Kidney (tissue), 14 donors: Measurements from ENCODE around the gene ADAMTS19. TPM values are rescaled to one million over a fixed set of nuclear protein-coding genes. Genes with fewer than 3 reads are reported as not detected.
A peak's percentile ranks its signal among the peaks of the same experiment; 100 is the strongest.

Experiments
- DNase-seq, 5 donors: peaks; one replicate each; pipeline ENCODE4 v3.0.0-alpha.2; 2013 to 2020
- FAIRE-seq: peaks from 2 replicates; lab custom pipeline; 2012; peaks lifted over from hg19 to GRCh38; lab: Jason Lieb, UNC
- H3K27ac ChIP-seq, 2 donors: one replicate each; pipeline ENCODE4 v1.7.0; 2013; ENCODE audit warnings: low read depth in 2 of 2, low read length in 2 of 2, inconsistent platforms in 1 of 2
- H3K27me3 ChIP-seq: one replicate; pipeline ENCODE4 v1.7.1; 2013; ENCODE audit warnings: low read length, inconsistent platforms; ENCODE audit not compliant: control insufficient read depth, insufficient read depth
- H3K36me3 ChIP-seq, 3 donors: one replicate each; pipeline versions ENCODE4 v1.7.0 to v1.7.1; 2013; ENCODE audit warnings: low read length in 3 of 3, control low read depth in 1 of 3, inconsistent platforms in 1 of 3; ENCODE audit not compliant: insufficient read depth in 3 of 3, control insufficient read depth in 2 of 3
- H3K4me1 ChIP-seq, 3 donors: one replicate each; pipeline versions ENCODE4 v1.7.0 to v1.7.1; 2013; ENCODE audit warnings: low read length in 3 of 3, inconsistent platforms in 1 of 3, low read depth in 1 of 3; ENCODE audit not compliant: control insufficient read depth in 2 of 3, insufficient read depth in 2 of 3
- H3K4me3 ChIP-seq, 3 donors: one replicate each; pipeline versions ENCODE4 v1.7.0 to v1.8.1; 2013; ENCODE audit warnings: low read length in 3 of 3, control low read depth in 1 of 3, inconsistent platforms in 1 of 3
- H3K9ac ChIP-seq, 3 donors: one replicate each; pipeline versions ENCODE4 v1.7.0 to v1.7.1; 2013; ENCODE audit warnings: low read length in 3 of 3, control low read depth in 1 of 3, inconsistent platforms in 1 of 3
- H3K9me3 ChIP-seq, 3 donors: one replicate each; pipeline versions ENCODE4 v1.7.0 to v1.7.1; 2013; ENCODE audit warnings: low read length in 3 of 3, control low read depth in 1 of 3, inconsistent platforms in 1 of 3; ENCODE audit not compliant: control insufficient read depth in 2 of 3, insufficient read depth in 1 of 3
- CTCF ChIP-seq: IDR thresholded peaks from 3 replicates; pipeline ENCODE4 v1.5.1; 2012; ENCODE audit warnings: mild to moderate bottlenecking, moderate library complexity, borderline replicate concordance; ENCODE audit not compliant: insufficient read depth; ENCODE audit errors: extremely low read depth
- intact Hi-C: fragments of 100-400 bp; cut with DNase I; formaldehyde crosslinking; loops from one replicate; pipeline ENCODE4 v1.11.1; 2022
- polyA plus RNA-seq: library from polyadenylated mRNA; stranded (reverse); fragments of 350-450 nt; fragmentation: Illumina TruSeq; extraction: RNeasy Lipid Tissue Mini Kit (QIAGEN cat#74804); gene quantifications from one replicate; pipeline ENCODE4 v1.2.3, GENCODE V29; 2014; ENCODE audit warnings: low read depth, low replicate concordance; ENCODE audit not compliant: insufficient read depth
- total RNA-seq: library from RNA; stranded (reverse); fragmentation: NEBNext Ultra II Directional; extraction: Animal tissue kit (Norgen Biotek cat#: 25700); gene quantifications from one replicate; pipeline ENCODE4 v1.2.1, GENCODE V29; 2021
- donor health status: control.
- donor health status: control.
- donor health status: control.
- donor health status: control.
- donor health status: control.
- donor health status: DM: yes; HTN: yes; CAD: no.
- donor health status: Normal renal cell carcinoma (clear cell type).

ADAMTS19 gene
- total and polyA plus RNA-seq, 2 donors from 2014 or later = 0.73 TPM; not detected in 1

DNA sequence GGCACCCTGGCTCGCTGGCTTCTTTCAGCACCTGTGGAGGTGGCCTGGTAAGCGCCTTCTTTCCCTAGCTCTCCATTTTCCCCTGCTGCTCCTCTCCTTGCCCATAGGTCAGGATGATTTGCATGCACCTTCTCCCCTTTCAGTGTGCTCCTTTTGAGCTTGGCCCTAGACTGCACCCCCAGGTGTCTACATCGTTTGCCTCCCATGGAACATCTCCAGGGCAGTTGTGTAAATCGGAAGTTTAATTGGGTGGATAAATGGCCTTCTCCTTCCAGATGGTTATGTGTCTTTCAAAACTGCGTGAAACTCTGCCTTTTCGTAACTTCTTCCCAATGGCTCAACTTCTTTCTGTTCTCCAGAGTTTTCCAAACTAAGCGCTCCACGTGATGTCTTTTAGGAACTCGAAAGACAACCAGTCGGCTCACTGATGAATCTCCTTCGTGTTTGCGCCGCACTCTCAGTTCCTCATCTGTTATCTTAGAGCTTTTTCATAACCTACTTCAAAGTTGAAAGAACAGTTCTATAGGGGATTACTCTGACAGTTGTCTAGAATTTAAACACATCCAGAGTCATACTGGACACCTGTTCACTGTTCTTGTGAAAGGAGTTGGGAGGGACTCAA, 1.7 kb downstream of the ADAMTS19 start:
- Histone ChIP-seq H3K27ac (no peak overlapping the region), H3K27me3 (peaks cover 2% of the 10 kb centered on the region), H3K9ac (no peak overlapping the region), H3K4me1 (peaks cover 0 to 6% (median 0%) of the 10 kb centered on the region in 3 donors), H3K9me3 (no peaks in the 10 kb centered on the region), H3K36me3 (no peaks in the 10 kb centered on the region), H3K4me3 (peak overlapping the region in 2 of 3 donors; percentile 33 to 61)
- FAIRE-seq (no peak), DNase-seq (peak in 1 of 5 donors; percentile 19)
- no peak for TF ChIP-seq CTCF
- intact Hi-C loops = no loop called here

GRCh38 chr5:129465776-129466344, 5.8 kb downstream of the ADAMTS19 start:
- Histone ChIP-seq H3K4me3 (no peak overlapping the region), H3K9ac (no peak overlapping the region), H3K27me3 (no peaks in the 10 kb centered on the region), H3K4me1 (no peaks in the 10 kb centered on the region), H3K27ac (no peak overlapping the region), H3K9me3 (no peaks in the 10 kb centered on the region), H3K36me3 (no peaks in the 10 kb centered on the region)
- no peak for DNase-seq
- intact Hi-C loops = no loop called here
- TF ChIP-seq CTCF = no peak
- FAIRE-seq = no peak

DNA sequence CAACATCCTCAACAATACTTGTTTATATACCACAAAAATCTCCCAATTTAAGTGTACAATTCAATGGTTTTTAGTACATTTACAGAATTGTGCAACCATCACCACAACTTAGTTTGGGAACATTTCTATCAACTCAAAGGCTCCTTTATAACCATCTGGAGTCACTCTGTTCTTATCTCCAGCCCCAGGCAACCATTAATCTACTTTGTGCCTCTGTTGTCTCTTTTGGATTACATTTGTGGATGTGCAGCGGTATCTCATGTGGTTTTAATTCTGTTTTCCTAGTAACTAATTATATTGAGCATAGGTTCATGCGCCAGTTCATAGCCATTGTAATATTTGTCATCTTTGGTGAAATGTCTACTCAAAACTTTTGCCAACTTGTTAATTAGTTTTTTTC, 14.4 kb downstream of the ADAMTS19 start:
- intact Hi-C loops = no loop called here
- FAIRE-seq (no peak), DNase-seq (no peak)
- no peaks in the 10 kb centered on the region for H3K36me3 ChIP-seq
- TF ChIP-seq CTCF = no peak
- no peak overlapping the region for H3K4me3 ChIP-seq
- H3K9ac ChIP-seq = no peak overlapping the region
- no peaks in the 10 kb centered on the region for H3K9me3 ChIP-seq
- no peaks in the 10 kb centered on the region for H3K4me1 ChIP-seq
- no peak overlapping the region for H3K27ac ChIP-seq
- no peaks in the 10 kb centered on the region for H3K27me3 ChIP-seq

- intact Hi-C loops = no loop called here
- no peak overlapping the region for H3K4me3 ChIP-seq
- TF ChIP-seq CTCF = no peak
- no peak for FAIRE-seq
- H3K9me3 ChIP-seq = no peaks in the 10 kb centered on the region
- H3K9ac ChIP-seq = no peak overlapping the region
- DNase-seq = no peak
- no peaks in the 10 kb centered on the region for H3K36me3 ChIP-seq
- H3K27me3 ChIP-seq = no peaks in the 10 kb centered on the region
- no peak overlapping the region for H3K27ac ChIP-seq
- no peaks in the 10 kb centered on the region for H3K4me1 ChIP-seq
These were observed 16.7 kb downstream of the ADAMTS19 start for GRCh38 chr5:129476751-129477150.
